HG03095 (cell line): ENCODE data around the gene PTPRN2.
"Not testable (repeated sequence)": the region's sequence is repeated elsewhere in the genome, so short reads cannot be mapped to it uniquely, and the experiment has no call there.

ENCODE experiments used
- ATAC-seq: cut with Tn5 transposase; IDR thresholded peaks from one replicate; pipeline ENCODE4 v1.9.1; 2021; ENCODE audit warnings: moderate library complexity; ENCODE audit not compliant: unreplicated experiment

Gene PTPRN2

DNA sequence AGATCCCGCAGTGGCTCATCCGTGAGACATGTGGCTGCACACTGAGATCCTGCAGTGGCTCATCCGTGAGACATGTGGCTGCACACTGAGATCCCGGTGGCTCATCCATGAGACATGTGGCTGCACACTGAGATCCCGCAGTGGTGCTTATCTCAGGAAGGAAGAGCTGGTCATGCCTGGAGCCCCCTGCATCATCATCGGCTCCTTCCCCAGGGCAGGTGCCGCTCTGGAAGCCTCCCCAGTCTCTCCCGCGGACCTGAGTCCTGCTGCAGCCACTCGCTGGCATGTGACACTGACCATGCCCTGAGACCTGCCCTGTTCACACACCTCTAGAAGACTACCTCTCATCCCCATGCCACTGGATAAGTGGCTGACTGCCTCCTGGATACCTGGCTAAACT lies 181.3 kb downstream of the PTPRN2 start:
- no peak for ATAC-seq

GRCh38 chr7:158405771-158406170 lies 181.9 kb downstream of the PTPRN2 start:
- not testable (repeated sequence) for ATAC-seq

DNA sequence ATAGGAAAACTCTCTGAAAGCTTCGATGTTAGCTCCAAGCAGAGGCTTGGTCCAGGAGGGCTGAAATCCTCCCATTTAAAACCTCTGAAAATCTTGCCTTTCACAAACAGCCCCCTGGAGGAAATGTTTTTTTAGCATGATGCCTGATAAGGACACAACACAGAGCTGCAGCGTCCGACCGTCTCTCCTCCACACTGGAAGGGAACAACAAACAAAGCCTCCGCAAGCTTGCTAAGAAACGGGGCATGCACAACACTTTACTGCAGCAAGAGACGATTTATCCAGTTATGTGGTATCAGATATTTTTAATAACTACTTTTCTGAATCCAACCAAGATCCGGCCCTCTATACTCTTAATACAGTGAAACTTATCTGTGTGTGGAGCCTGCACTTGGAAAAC lies 182.3 kb downstream of the PTPRN2 start:
- ATAC-seq, result no peak

DNA sequence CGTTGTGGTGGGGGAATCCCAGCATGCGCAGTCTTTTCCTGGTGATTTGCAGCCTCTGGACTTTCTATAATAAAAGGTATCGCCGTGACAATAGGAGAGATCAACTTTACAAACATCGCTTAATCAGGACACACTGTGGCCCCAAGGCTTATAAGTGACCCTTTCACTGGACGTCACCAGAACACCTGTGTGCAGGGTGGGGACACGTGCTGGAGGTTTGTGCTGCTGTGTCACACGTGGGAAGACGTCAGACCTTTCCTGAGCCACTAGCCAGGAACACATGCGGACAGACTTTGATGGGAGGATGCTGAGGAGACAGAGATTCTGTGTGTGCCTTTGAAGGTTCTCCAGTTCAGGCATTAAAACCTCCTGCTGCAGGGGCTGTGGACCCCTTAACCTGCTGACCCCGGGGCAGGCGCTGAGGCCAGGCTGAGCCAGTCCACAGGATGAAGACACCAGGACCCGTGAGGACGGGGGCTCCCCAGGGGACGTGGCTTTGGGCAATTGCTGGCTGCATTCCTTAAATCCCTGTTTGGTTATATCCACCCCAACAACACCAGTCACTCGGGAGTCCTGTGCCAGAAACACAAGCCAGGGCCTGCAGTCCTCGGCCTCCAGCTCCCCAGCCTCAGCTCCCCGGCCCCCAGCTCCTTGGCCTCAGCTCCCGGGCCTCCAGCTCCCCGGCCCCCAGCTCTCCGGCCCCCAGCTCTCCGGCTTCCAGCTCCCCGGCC lies 183.4 kb downstream of the PTPRN2 start:
- no peak for ATAC-seq

GRCh38 chr7:158403013-158403821 lies 184.4 kb downstream of the PTPRN2 start:
- no peak for ATAC-seq

DNA sequence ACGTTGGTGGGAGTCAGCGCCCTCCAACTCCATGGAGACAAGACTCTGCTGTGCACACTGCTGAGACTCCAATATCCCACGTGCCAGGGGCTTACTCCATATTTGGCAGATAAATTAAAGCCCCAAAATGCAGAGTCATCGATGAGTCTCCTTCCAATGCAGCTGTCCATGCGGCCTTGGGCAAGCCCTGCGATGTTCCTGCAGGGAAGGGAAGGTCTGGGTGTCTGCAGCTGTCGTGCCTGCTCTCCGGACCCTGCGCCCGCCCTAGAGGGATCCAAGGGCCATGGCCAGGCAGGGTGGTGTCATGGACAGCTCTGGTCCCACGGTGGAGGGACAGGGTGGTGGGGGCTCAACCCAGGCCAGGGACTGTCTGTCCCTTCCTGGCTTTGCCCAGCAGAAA lies 185.2 kb downstream of the PTPRN2 start:
- ATAC-seq, result no peak

DNA sequence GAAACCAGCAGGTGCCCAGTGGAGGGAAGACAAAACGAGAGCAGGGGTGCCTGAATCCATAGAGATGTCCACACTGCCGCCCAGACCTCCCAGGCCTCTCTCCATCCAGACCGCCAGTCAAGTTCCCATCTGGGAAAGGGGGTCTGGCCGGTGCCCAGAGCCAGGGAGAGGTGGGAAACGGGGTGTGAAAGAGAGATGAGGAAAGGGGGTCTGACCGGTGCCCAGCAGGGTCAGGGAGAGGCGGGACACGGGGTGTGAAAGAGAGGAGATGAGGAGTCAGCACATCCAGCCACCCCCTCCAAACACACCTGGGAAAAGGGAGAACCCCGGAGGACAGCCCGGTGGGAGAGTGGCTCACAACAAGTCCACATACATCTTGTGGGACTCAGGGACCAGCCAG lies 185.8 kb downstream of the PTPRN2 start:
- ATAC-seq, result no peak

DNA sequence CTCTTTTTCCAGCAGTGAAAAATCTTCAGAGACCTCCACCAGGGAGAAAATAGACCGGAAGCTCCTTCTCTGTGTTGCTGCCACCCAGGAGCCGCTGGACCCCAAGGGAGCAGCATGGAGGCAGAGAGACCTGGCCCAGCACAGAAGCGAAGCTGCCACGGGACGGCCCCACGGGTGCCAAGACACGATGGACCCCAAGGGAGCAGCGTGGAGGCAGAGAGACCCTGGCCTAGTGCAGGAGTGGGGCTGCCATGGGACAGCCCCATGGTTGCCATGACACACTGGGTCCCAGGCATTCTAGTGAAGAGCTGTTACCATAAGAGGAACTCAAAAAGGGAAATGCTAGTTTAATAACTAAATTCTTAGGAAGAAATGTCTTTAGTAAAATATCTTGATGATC lies 186.3 kb downstream of the PTPRN2 start:
- no peak for ATAC-seq

GRCh38 chr7:158400601-158401225 lies 186.9 kb downstream of the PTPRN2 start:
- ATAC-seq, result no peak

- no peak for ATAC-seq
Measured at GRCh38 chr7:158399762-158400161, 187.9 kb downstream of the PTPRN2 start.

DNA sequence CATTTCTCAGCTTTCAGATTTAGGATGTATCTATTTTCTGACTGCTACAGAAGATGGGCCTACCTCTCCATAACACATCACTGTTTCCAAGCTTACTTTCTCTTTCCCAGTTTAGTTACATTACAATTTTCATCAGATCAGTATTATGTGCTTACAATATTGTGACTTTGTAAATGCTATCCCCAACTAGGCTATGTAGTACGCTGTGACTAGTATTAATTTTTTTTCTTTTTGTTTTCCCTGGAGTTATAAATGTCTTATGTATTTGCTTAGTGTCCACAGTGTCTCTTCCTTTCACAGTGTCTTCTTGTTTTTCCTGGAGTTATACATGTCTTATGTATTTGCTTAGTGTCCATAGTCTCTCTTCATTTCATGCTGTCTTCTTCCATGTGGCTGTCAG lies 188.9 kb downstream of the PTPRN2 start:
- ATAC-seq, result no peak

DNA sequence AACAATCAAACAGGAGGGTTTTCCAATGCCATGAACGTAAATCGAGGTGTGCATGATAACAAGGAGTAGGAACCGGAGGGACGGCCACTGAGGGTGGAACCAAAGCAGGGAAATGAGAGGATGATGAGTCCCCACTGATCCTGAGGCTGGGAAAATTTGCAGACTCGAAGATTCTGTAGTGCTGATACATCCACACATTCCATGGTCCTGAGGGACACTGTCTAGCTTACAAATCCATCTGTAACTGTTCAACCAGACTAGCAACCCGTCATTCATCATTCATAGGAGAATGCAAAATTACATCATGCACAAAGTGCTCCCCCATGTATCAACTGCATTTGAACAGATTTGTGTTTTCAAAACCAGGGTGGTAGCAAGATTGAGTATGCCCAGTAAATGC lies 189.7 kb downstream of the PTPRN2 start:
- ATAC-seq, result no peak

GRCh38 chr7:158396982-158397862 lies 190.4 kb downstream of the PTPRN2 start:
- ATAC-seq, result no peak

- no peak for ATAC-seq
Measured at GRCh38 chr7:158396301-158396905, 191.2 kb downstream of the PTPRN2 start.

DNA sequence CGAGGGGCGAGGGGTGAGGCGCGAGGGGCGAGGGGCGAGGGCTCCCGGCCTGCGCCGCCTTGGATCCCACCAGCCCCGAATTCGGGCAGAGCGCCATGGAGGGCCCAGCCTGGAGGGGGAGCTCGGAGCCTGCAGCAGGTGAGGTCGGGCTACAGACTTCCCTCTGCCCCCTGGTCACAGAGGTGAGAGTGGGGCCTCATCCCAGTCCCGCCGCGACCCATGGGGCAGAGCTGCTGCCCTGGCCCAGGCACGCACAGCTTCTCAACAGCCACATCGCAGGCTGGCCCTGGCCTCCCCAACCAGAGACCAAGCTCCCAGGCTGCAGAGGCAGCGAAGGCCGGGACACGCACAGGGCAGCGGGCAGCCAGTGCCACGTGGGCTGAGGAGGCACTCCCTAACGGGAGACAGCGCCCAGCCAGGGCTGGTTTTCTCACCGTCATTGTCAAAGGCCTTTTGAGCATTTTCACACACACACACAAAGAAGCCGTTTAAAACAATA lies 191.8 kb downstream of the PTPRN2 start:
- ATAC-seq, result no peak

DNA sequence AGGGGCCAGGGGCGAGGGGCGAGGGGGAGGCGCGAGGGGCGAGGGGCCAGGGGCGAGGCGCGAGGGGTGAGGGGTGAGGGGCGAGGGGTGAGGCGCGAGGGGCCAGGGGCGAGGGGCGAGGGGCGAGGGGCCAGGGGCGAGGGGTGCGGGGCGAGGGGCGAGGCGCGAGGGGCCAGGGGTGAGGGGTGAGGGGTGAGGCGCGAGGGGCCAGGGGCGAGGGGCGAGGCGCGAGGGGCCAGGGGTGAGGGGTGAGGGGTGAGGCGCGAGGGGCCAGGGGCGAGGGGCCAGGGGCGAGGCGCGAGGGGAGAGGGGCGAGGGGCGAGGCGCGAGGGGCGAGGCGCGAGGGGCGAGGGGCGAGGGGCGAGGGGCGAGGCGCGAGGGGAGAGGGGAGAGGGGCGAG lies 192.3 kb downstream of the PTPRN2 start:
- no peak for ATAC-seq

DNA sequence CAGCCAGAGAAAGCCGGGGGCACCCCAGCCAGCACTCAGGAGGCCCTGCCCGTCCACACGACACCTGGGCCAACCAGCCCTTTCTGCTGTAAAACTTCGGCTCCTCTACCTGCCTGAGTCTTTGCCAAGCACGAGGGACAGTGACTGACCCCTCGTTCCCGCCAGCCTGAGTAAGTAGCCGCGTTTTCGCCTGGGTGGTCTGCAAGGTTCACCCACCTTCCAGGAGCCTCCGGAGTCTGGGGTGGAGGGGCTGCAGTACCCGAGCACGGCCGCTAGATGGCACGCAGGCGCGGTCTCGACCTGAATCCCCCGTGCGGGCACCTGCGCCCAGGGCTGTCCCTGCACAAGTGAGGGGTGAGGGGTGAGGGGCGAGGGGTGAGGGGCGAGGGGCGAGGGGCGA lies 192.7 kb downstream of the PTPRN2 start:
- ATAC-seq, result no peak

GRCh38 chr7:158393926-158394625 lies 193.5 kb downstream of the PTPRN2 start:
- ATAC-seq, result no peak

GRCh38 chr7:158392251-158392650 lies 195.4 kb downstream of the PTPRN2 start:
- no peak for ATAC-seq

DNA sequence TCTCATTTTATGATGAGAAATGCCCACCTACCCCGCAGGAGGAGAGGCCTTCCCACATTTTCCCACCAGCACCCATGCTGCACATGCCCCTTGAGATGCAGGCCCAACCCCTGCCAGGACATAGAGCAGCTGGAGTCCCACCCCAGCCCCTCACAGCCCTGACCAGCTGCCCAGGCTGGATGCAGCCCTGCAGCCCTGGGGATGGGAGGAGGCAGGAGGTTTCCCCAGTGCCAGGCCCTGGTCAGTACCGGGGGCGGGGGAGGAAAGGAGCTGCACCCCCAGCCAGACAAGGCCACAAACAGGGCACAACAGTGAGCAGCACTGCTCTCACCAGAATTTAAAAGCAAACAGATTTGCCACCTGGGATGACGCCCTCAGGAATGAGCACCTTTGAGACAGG lies 196.1 kb downstream of the PTPRN2 start:
- no peak for ATAC-seq
